H1 (cell line): Measurements from ENCODE around the gene CYB561A3. TPM values are rescaled to one million over a fixed set of nuclear protein-coding genes. Genes with fewer than 3 reads are reported as not detected.

Source experiments
- CTCF ChIA-PET: fragments of 300-600 bp; sonication (Branson Sonifier 250); formaldehyde crosslinking; loops from one replicate; lab custom pipeline; 2021; ENCODE audit not compliant: partially characterized antibody; lab: Charles Lee
- POLR2A ChIA-PET: fragments of 300-600 bp; sonication (Branson Sonifier 250); formaldehyde crosslinking; loops from one replicate; lab custom pipeline; 2021; ENCODE audit warnings: inconsistent platforms; ENCODE audit not compliant: partially characterized antibody; lab: Charles Lee
- DNase-seq, 2 experiments: peaks; one replicate each; pipeline versions ENCODE4 v3.0.0 to v3.0.0-alpha.2; 2010 to 2022; ENCODE audit warnings: low spot score in 2 of 2, low read depth in 1 of 2, mixed read lengths in 1 of 2
- FAIRE-seq: peaks from 2 replicates; lab custom pipeline; 2011; peaks lifted over from hg19 to GRCh38; lab: Jason Lieb, UNC
- H2AFZ ChIP-seq: 2 replicates; pipeline ENCODE4 v1.8.1; 2012; ENCODE audit warnings: low read length, inconsistent platforms
- H2AK5ac ChIP-seq: 2 replicates; pipeline ENCODE4 v1.6.1; 2013; ENCODE audit warnings: low read depth, low read length
- H2BK120ac ChIP-seq: replicated peaks from 2 replicates; pipeline ENCODE3; 2013; ENCODE audit warnings: low read depth, low read length, inconsistent platforms
- H2BK12ac ChIP-seq: 2 replicates; pipeline ENCODE4 v1.6.1; 2013; ENCODE audit warnings: low read depth, low read length
- H2BK15ac ChIP-seq: 2 replicates; pipeline ENCODE4 v1.6.1; 2013; ENCODE audit warnings: low read length
- H2BK20ac ChIP-seq: 2 replicates; pipeline ENCODE4 v1.6.1; 2013; ENCODE audit warnings: low read length
- H2BK5ac ChIP-seq: 2 replicates; pipeline ENCODE4 v1.6.1; 2013; ENCODE audit warnings: low read depth, low read length
- H3K14ac ChIP-seq: 2 replicates; pipeline ENCODE4 v1.6.1; 2013; ENCODE audit warnings: inconsistent platforms; ENCODE audit not compliant: insufficient read length
- H3K18ac ChIP-seq: 2 replicates; pipeline ENCODE4 v1.6.1; 2013; ENCODE audit warnings: low read length; ENCODE audit errors: extremely low read depth
- H3K23ac ChIP-seq: 2 replicates; pipeline ENCODE4 v1.6.1; 2013; ENCODE audit warnings: inconsistent platforms; ENCODE audit not compliant: insufficient read length
- H3K23me2 ChIP-seq: 2 replicates; pipeline ENCODE4 v1.6.1; 2013; ENCODE audit warnings: low read depth, low read length
- H3K27ac ChIP-seq: 2 replicates; pipeline ENCODE4 v1.6.1; 2011; ENCODE audit warnings: low read depth, low read length, inconsistent platforms
- H3K27me3 ChIP-seq, 4 experiments: replicated peaks in 1 of 4; 1 replicate in 1 of 4; 2 replicates in 3 of 4; pipeline versions ENCODE4 v1.6.1 to v1.8.1; 2011 to 2013; ENCODE audit warnings: low read length in 3 of 4, mild to moderate bottlenecking in 3 of 4, inconsistent platforms in 2 of 4, mixed read lengths in 2 of 4, moderate library complexity in 1 of 4; ENCODE audit not compliant: control insufficient read depth in 3 of 4, insufficient read depth in 3 of 4; ENCODE audit errors: extremely low read depth in 1 of 4
- H3K36me3 ChIP-seq, 4 experiments: 2 replicates each; pipeline versions ENCODE4 v1.6.1 to v1.8.1; 2011 to 2013; ENCODE audit warnings: mild to moderate bottlenecking in 4 of 4, low read length in 3 of 4, moderate library complexity in 2 of 4, control low read depth in 1 of 4, inconsistent platforms in 1 of 4; ENCODE audit not compliant: insufficient read depth in 4 of 4, control insufficient read depth in 2 of 4
- H3K4ac ChIP-seq: replicated peaks from 2 replicates; pipeline ENCODE3; 2013; ENCODE audit warnings: low read length, low read depth, mixed read lengths, inconsistent platforms; ENCODE audit not compliant: insufficient read length
- H3K4me1 ChIP-seq, 4 experiments: replicated peaks in 1 of 4; 1 replicate in 1 of 4; 2 replicates in 3 of 4; pipeline versions ENCODE4 v1.6.1 to v1.8.1; 2011 to 2013; ENCODE audit warnings: low read length in 3 of 4, inconsistent platforms in 2 of 4, mixed read lengths in 1 of 4; ENCODE audit not compliant: insufficient read depth in 4 of 4, control insufficient read depth in 3 of 4
- H3K4me2 ChIP-seq, 2 experiments: 2 replicates each; pipeline versions ENCODE4 v1.6.1 to v1.8.1; 2011 to 2013; ENCODE audit warnings: low read depth in 2 of 2, low read length in 2 of 2, control low read depth in 1 of 2, inconsistent platforms in 1 of 2, mild to moderate bottlenecking in 1 of 2; ENCODE audit not compliant: insufficient read depth in 1 of 2
- H3K4me3 ChIP-seq, 4 experiments: fragments of 200-600, 300-600 bp in 1 of 4; sonication (generic), shearing (Covaris generic), sonication (Bioruptor Twin) in 1 of 4; 2 replicates each; pipeline versions ENCODE4 v1.5.1 to v1.8.1; 2011 to 2016; ENCODE audit warnings: low read length in 4 of 4, low read depth in 3 of 4, control low read depth in 2 of 4, inconsistent platforms in 2 of 4, mild to moderate bottlenecking in 2 of 4, mixed read lengths in 1 of 4, moderate library complexity in 1 of 4; ENCODE audit not compliant: insufficient read depth in 2 of 4; ENCODE audit errors: extremely low read depth in 1 of 4
- H3K56ac ChIP-seq: replicated peaks from 2 replicates; pipeline ENCODE3; 2013; ENCODE audit warnings: low read depth, mild to moderate bottlenecking, mixed read lengths, low read length, inconsistent platforms; ENCODE audit not compliant: insufficient read length
- H3K79me1 ChIP-seq: 2 replicates; pipeline ENCODE4 v1.6.1; 2013; ENCODE audit warnings: low read depth, low read length, control low read depth
- H3K79me2 ChIP-seq, 2 experiments: 2 replicates each; pipeline versions ENCODE4 v1.6.1 to v1.8.1; 2012 to 2013; ENCODE audit warnings: low read length in 2 of 2, mild to moderate bottlenecking in 2 of 2, inconsistent platforms in 1 of 2; ENCODE audit not compliant: insufficient read depth in 2 of 2, control insufficient read depth in 1 of 2
- H3K9ac ChIP-seq, 4 experiments: replicated peaks in 1 of 4; 1 replicate in 1 of 4; 2 replicates in 3 of 4; pipeline versions ENCODE4 v1.6.1 to v1.8.1; 2011 to 2013; ENCODE audit warnings: low read depth in 3 of 4, low read length in 3 of 4, control low read depth in 2 of 4, mild to moderate bottlenecking in 2 of 4, moderate library complexity in 2 of 4, inconsistent platforms in 1 of 4; ENCODE audit errors: extremely low read depth in 1 of 4
- H3K9me3 ChIP-seq, 2 experiments: 2 replicates each; pipeline versions ENCODE4 v1.6.1 to v1.8.1; 2012 to 2013; ENCODE audit warnings: mild to moderate bottlenecking in 2 of 2, moderate library complexity in 2 of 2, control low read depth in 1 of 2, inconsistent platforms in 1 of 2, low read depth in 1 of 2, low read length in 1 of 2, mixed read lengths in 1 of 2; ENCODE audit not compliant: insufficient read depth in 2 of 2
- H4K20me1 ChIP-seq, 2 experiments: replicated peaks in 1 of 2; 2 replicates each; pipeline versions ENCODE3 to v1.8.1; 2011 to 2013; ENCODE audit warnings: inconsistent platforms in 2 of 2, low read length in 2 of 2, mild to moderate bottlenecking in 1 of 2; ENCODE audit not compliant: insufficient read depth in 2 of 2, control insufficient read depth in 1 of 2
- H4K5ac ChIP-seq: 2 replicates; pipeline ENCODE4 v1.6.1; 2013; ENCODE audit warnings: low read length, low read depth, mixed read lengths, inconsistent platforms; ENCODE audit not compliant: insufficient read length
- H4K8ac ChIP-seq: 2 replicates; pipeline ENCODE4 v1.8.0; 2013; ENCODE audit warnings: mild to moderate bottlenecking, moderate library complexity, low read length, inconsistent platforms; ENCODE audit not compliant: insufficient read depth; ENCODE audit errors: extremely low read depth
- H4K91ac ChIP-seq: replicated peaks from 2 replicates; pipeline ENCODE3; 2013; ENCODE audit warnings: low read length, mixed read lengths, inconsistent platforms; ENCODE audit not compliant: insufficient read length
- BACH1 ChIP-seq: IDR thresholded peaks from 2 replicates; pipeline ENCODE4 v1.6.1; 2012; ENCODE audit warnings: low read length, improper control_type of control experiment
- CHD2 ChIP-seq: IDR thresholded peaks from 2 replicates; pipeline ENCODE4 v1.6.1; 2012; ENCODE audit warnings: low read length, improper control_type of control experiment
- HDAC6 ChIP-seq: IDR thresholded peaks from one replicate; pipeline ENCODE4 v1.7.1; 2012; ENCODE audit warnings: low read depth, mild to moderate bottlenecking, inconsistent platforms, low read length, moderate library complexity
- POLR2A ChIP-seq, 2 experiments: IDR thresholded peaks; 1 replicate in 1 of 2; 2 replicates in 1 of 2; pipeline ENCODE4 v1.6.1; 2011; ENCODE audit warnings: low read depth in 2 of 2, low read length in 2 of 2, mild to moderate bottlenecking in 2 of 2; ENCODE audit errors: control extremely low read depth in 1 of 2
- RAD21 ChIP-seq, 2 experiments: IDR thresholded peaks in 1 of 2; conservative IDR thresholded peaks in 1 of 2; 2 replicates each; pipeline ENCODE4 v1.6.1; 2011; ENCODE audit warnings: low read depth in 2 of 2, low read length in 2 of 2, improper control_type of control experiment in 1 of 2, inconsistent platforms in 1 of 2, mild to moderate bottlenecking in 1 of 2, moderate library complexity in 1 of 2
- SIX5 ChIP-seq: IDR thresholded peaks from 2 replicates; pipeline ENCODE4 v1.6.1; 2011; ENCODE audit warnings: mild to moderate bottlenecking, low read depth, low read length
- SP2 ChIP-seq: IDR thresholded peaks from 2 replicates; pipeline ENCODE4 v1.6.1; 2012; ENCODE audit warnings: mild to moderate bottlenecking, low read length, inconsistent platforms
- SP4 ChIP-seq: IDR thresholded peaks from 2 replicates; pipeline ENCODE4 v1.6.1; 2012; ENCODE audit warnings: low read length, inconsistent platforms
- TCF12 ChIP-seq: IDR thresholded peaks from 2 replicates; pipeline ENCODE4 v1.6.1; 2011; ENCODE audit warnings: low read depth, mild to moderate bottlenecking, low read length
- WGBS, 2 experiments: shearing (Covaris generic) in 1 of 2; methylation state at CpG; one replicate each; pipeline versions ENCODE4 v1.1.6 to v1.1.7; 2013 to 2015; ENCODE audit warnings: low lambda C conversion rate in 2 of 2, mixed read lengths in 2 of 2, inconsistent platforms in 1 of 2, low coverage in 1 of 2, missing lambda C conversion rate in 1 of 2; ENCODE audit not compliant: insufficient replicate concordance in 2 of 2, insufficient coverage in 1 of 2, insufficient read length in 1 of 2; ENCODE audit errors: extremely low coverage in 1 of 2, missing lambda C conversion rate in 1 of 2; 5-methylcytosine and 5-hydroxymethylcytosine counted together
- polyA plus RNA-seq, 7 experiments: library from polyadenylated mRNA; depleted of rRNA in 3 of 7; stranded (reverse) in 5 of 7; unstranded in 2 of 7; fragments of >200 nt in 5 of 7; fragments of 200-250 nt in 2 of 7; gene quantifications; 1 replicate in 5 of 7; 2 replicates in 1 of 7; 4 replicates in 1 of 7; pipeline versions ENCODE4 v1.2.1 to v1.2.3, GENCODE V29; 2011 to 2013; ENCODE audit warnings: missing spikeins in 2 of 7, mixed read lengths in 2 of 7
- total RNA-seq: library from RNA; stranded (reverse); fragmentation: NEBNext Ultra II Directional; extraction: Animal tissue kit (Norgen Biotek cat#: 25700); gene quantifications from 2 replicates; pipeline ENCODE4 v1.2.1, GENCODE V29; 2021
- TF ChIP-seq, protein P1 (sequence below), 3 experiments: IDR thresholded peaks; 1 replicate in 2 of 3; 2 replicates in 1 of 3; pipeline versions ENCODE4 v1.5.1 to v1.6.1; 2011; ENCODE audit warnings: low read length in 3 of 3, mild to moderate bottlenecking in 3 of 3, inconsistent platforms in 2 of 3, low read depth in 1 of 3, moderate library complexity in 1 of 3; ENCODE audit not compliant: insufficient read depth in 1 of 3; ENCODE audit errors: control extremely low read depth in 1 of 3

The CYB561A3 gene
- total and polyA plus RNA-seq, 2 of the 8 experiments (the other 6 are each of a cell fraction or from before 2014, with no cell fraction given) = 29.6 to 41.2 TPM

GRCh38 chr11:61384271-61385242 is 22.9 kb upstream of the CYB561A3 start:
- DNase-seq = peak in 1 of 2 experiments; percentile 53
- no peak overlapping the region for H3K27ac ChIP-seq
- no peak overlapping the region for H3K4me3 ChIP-seq
- H3K14ac ChIP-seq = no peak overlapping the region
- POLR2A ChIA-PET = interaction anchor here (0.8 to 38.6 kb wide), 7 partner anchors 8 to 91 kb away, joined by 3 to 1106 read pairs (median 5); partner anchors contain the start of genes CPSF7, CYB561A3, DDB1 and SDHAF2
- CTCF ChIA-PET = interaction anchor here (0.5 to 9.4 kb wide), 45 partner anchors 8 to 723 kb away, joined by 3 to 290 read pairs (median 5); partner anchors contain the start of genes CPSF7, CYB561A3, DDB1 and SDHAF2
- no peaks in the 10 kb centered on the region for H3K27me3 ChIP-seq
- no peak for FAIRE-seq
- no peaks in the 10 kb centered on the region for H3K79me1 ChIP-seq
- H2AFZ ChIP-seq = no peak overlapping the region
- no peak overlapping the region for H3K4ac ChIP-seq
- H3K23me2 ChIP-seq = no peaks in the 10 kb centered on the region
- H3K18ac ChIP-seq = no peak overlapping the region
- H2BK120ac ChIP-seq = no peak overlapping the region
- H3K9me3 ChIP-seq = no peaks in the 10 kb centered on the region
- no peak overlapping the region for H2AK5ac ChIP-seq
- no peaks in the 10 kb centered on the region for H3K79me2 ChIP-seq
- no peak overlapping the region for H3K56ac ChIP-seq
- H3K4me2 ChIP-seq = no peak overlapping the region
- no peak overlapping the region for H2BK5ac ChIP-seq
- no peaks in the 10 kb centered on the region for H3K36me3 ChIP-seq
- H4K5ac ChIP-seq = no peak overlapping the region
- no peak overlapping the region for H3K23ac ChIP-seq
- H3K4me1 ChIP-seq = no peaks in the 10 kb centered on the region
- H2BK15ac ChIP-seq = no peak overlapping the region
- no peak overlapping the region for H3K9ac ChIP-seq
- peak overlapping the region; percentile 30 for H4K91ac ChIP-seq
- no peak overlapping the region; the same call in 1 of the 2 replicates for H2BK12ac ChIP-seq
- no peaks in the 10 kb centered on the region for H4K20me1 ChIP-seq
- WGBS, 2 experiments = 86% methylated on average over 15 of the region's 15 CpGs; no CpG with 5 or more reads in 1 of the 2 experiments
- no peak overlapping the region for H2BK20ac ChIP-seq
- H4K8ac ChIP-seq = no peak overlapping the region
- TF ChIP-seq SIX5 (no peak), SP4 (no peak), RAD21 (IDR thresholded peaks at IDR 0.05 in 1 of 2, conservative IDR thresholded peaks at IDR 0.05 in 1 of 2; ENCODE audit: low read depth in 2 of 2, low read length in 2 of 2) (peak; percentile 74 to 79), BACH1 (no peak), POLR2A (IDR thresholded peaks at IDR 0.05; ENCODE audit: control extremely low read depth in 1 of 2, low read depth in 2 of 2, low read length in 2 of 2) (no peak), CHD2 (no peak), SP2 (no peak), HDAC6 (no peak), TCF12 (no peak)
- TF ChIP-seq, protein P1, sequence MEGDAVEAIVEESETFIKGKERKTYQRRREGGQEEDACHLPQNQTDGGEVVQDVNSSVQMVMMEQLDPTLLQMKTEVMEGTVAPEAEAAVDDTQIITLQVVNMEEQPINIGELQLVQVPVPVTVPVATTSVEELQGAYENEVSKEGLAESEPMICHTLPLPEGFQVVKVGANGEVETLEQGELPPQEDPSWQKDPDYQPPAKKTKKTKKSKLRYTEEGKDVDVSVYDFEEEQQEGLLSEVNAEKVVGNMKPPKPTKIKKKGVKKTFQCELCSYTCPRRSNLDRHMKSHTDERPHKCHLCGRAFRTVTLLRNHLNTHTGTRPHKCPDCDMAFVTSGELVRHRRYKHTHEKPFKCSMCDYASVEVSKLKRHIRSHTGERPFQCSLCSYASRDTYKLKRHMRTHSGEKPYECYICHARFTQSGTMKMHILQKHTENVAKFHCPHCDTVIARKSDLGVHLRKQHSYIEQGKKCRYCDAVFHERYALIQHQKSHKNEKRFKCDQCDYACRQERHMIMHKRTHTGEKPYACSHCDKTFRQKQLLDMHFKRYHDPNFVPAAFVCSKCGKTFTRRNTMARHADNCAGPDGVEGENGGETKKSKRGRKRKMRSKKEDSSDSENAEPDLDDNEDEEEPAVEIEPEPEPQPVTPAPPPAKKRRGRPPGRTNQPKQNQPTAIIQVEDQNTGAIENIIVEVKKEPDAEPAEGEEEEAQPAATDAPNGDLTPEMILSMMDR (IDR thresholded peaks at IDR 0.05; ENCODE audit: control extremely low read depth in 1 of 3, insufficient read depth in 1 of 3, low read depth in 1 of 3, low read length in 3 of 3) = peak; percentile 33 to 71 (median 68)
